HL-60/S4 (cell line): Measurements from ENCODE around the gene RPS23.

Experiments
- in situ Hi-C: fragments of 300-500 bp; cut with MboI; formaldehyde crosslinking; loops from 2 replicates; pipeline ENCODE4 v1.14.3; 2022; ENCODE audit warnings: low sequenced_read_pairs

RPS23 gene

GRCh38 chr5:82246960-82247574, 31.1 kb downstream of the RPS23 start:
- in situ Hi-C loops: no loop called here

DNA sequence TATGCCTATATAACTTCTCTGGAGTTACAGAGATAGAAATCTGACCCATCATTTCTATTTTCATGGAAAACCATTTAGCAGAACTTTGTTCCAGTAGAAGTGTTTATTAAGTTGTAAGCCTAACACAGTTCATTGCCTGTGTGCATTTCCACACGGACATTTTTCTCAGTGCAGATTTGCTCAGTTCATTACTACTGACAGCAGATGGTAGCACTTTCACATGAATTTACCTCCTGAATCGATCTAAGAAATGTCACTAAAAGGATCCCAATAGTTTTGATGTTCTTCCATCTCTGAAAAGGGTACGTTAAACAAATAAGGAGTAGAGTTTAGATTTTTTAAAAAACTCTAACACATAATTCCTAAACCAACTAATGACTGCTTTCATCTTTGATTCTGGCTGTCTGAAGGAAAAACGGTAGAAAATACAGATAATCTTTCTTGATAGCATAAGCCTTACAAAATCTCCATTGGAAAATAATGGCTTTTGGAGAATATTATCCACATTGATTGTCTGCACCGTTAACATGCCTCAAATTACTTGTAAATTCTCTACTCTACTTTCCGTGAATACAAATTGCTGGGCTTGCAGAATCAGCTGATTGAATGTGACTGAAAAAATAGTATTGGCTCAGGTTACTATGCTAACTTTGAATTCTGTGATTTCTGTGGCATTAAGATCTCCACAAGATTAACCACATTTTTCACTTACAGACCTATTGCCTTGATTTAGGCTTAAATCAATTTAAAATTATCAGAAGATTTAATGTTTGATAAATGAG, 33.1 kb downstream of the RPS23 start:
- in situ Hi-C loops: no loop called here

DNA sequence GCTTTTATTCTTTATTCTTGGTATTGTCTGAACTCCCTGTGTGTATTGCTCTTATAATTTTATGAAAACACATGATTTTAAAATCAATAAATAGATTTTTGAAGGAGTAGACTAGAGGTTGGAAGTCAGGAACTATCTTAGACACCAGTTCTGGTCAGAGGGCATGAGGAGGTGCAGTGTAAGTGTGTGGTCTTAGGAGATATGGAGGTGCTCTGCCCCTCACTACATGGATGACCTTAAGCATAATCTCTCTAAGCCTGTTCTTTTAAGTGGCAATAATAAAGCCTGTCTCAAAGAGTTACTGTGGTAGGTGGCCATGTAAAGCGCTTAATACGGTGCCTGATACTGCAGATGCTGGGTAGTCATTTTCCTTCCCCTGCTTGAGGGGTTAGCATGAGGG, 34.0 kb downstream of the RPS23 start:
- in situ Hi-C loops: no loop called here

DNA sequence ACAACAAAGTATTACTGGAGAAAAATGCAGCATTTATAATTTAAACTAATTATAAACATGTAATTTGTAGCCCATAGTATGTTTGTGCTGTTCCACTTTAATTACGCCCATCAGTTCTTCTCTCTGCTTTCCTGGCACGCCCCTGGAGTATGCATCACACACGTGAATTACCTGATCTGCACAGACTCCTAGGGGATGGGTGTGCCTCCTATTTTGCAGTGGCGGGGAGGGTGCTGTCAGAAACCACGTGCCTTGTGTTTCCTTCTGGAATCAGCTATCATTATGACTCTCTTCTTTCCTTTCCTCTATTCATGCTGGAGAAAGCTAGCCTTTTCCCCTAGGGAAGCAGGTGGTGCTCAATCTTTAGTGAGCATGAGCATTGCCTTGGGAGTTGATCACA, 43.3 kb downstream of the RPS23 start:
- in situ Hi-C loops: no loop called here

DNA sequence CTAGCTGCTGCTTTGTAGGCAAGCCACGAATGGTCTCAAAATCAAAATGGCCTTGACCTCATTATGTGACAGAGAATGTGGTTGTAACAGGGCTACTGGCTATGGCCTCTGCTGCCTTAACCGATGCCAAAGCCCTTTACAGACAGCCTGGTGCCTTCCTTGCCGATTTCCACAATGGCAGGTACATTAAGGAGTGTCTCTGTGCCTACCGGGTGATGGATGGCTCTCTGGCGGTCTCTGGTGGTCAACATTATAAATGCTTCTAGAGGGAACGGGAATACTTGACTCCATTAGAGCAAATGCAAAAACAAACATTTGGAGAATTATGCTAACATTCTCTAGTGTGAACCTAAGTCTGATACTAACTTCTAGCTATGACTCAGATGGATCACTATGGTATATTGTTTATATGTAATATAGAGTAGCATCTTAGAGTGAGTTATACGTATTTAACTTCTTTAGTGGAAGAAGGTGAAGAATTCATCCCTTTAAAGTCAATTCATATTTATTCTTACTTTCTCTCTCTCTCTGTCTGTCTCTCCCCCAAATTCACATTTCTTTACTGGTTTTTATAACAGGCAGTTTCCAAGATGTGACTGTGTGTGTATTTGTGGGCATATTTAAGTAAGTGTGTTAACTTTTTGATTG, 52.5 kb downstream of the RPS23 start:
- in situ Hi-C loops: no loop called here
